Erythroblast (primary cell): ENCODE measurements around the gene ABHD4.
"Not testable (repeated sequence)": the region's sequence is repeated elsewhere in the genome, so short reads cannot be mapped to it uniquely, and the experiment has no call there.

ENCODE experiments used
- DNase-seq, 2 experiments: peaks; one replicate each; lab custom pipeline; 2025; lab: John Stamatoyannopoulos, UW
- GATA1 ChIP-seq: IDR thresholded peaks from 2 replicates; pipeline ENCODE4 v1.6.1; 2011; ENCODE audit warnings: low read depth, mild to moderate bottlenecking, control low read depth, low read length, moderate library complexity
- POLR2A ChIP-seq: IDR thresholded peaks from 2 replicates; pipeline ENCODE4 v1.6.1; 2011; ENCODE audit warnings: mild to moderate bottlenecking, low read length

ABHD4 gene

GRCh38 chr14:22598099-22598895 is at the start of gene ABHD4:
ABHD4 (plus strand) TSS chr14:22598300; CDS start chr14:22598307, 7 bp downstream.
- DNase-seq: peak; percentile 83 to 91
- TF ChIP-seq POLR2A: peak; percentile 85
- TF ChIP-seq GATA1: no peak

- DNase-seq: no peak
- TF ChIP-seq POLR2A (no peak), GATA1 (no peak)
Measured at GRCh38 chr14:22549324-22549962, 48.7 kb upstream of the ABHD4 start.

DNA sequence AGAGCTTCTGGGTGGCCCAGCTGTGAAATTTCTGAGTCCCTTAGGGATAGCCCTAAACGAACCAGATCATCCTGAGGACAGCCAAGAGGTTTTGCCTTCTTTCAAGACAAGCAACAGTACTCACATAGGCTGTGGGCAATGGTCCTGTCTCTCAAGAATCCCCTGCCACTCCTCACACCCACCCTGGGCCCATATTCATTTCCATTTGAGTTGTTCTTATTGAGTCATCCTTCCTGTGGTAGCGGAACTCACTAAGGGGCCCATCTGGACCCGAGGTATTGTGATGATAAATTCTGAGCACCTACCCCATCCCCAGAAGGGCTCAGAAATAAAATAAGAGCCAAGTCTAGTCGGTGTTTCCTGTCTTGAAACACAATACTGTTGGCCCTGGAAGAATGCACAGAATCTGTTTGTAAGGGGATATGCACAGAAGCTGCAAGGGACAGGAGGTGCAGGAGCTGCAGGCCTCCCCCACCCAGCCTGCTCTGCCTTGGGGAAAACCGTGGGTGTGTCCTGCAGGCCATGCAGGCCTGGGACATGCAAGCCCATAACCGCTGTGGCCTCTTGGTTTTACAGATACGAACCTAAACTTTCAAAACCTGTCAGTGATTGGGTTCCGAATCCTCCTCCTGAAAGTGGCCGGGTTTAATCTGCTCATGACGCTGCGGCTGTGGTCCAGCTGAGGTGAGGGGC is 48.0 kb upstream of the ABHD4 start:
- DNase-seq: no peak
- TF ChIP-seq GATA1 (no peak), POLR2A (no peak)

DNA sequence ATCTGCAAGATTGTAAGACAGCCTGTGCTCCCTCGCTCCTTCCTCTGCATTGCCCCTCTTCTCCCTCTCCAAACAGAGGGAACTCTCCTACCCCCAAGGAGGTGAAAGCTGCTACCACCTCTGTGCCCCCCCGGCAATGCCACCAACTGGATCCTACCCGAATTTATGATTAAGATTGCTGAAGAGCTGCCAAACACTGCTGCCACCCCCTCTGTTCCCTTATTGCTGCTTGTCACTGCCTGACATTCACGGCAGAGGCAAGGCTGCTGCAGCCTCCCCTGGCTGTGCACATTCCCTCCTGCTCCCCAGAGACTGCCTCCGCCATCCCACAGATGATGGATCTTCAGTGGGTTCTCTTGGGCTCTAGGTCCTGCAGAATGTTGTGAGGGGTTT is 46.5 kb upstream of the ABHD4 start:
- no peak for DNase-seq
- no peak for TF ChIP-seq GATA1

- DNase-seq: no peak
- TF ChIP-seq POLR2A (no peak), GATA1 (no peak)
Measured at GRCh38 chr14:22552001-22552826, 45.9 kb upstream of the ABHD4 start.

DNA sequence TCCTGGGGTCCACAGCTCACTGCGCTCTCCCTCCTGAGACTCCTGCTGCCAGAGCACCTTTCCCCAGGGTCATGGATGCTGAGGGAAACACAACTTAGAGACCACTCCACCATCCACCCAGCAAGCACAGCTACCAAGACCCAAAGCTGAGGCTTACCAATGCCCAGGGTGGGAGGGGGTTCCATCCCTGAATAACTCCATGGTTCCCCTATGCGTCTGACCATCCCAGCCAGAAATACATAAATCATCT is 45.3 kb upstream of the ABHD4 start:
- no peak for TF ChIP-seq POLR2A
- no peak for TF ChIP-seq GATA1
- DNase-seq: no peak

- TF ChIP-seq GATA1: no peak
- no peak for TF ChIP-seq POLR2A
- DNase-seq: no peak
Measured at GRCh38 chr14:22553445-22553844, 44.7 kb upstream of the ABHD4 start.

- not testable (repeated sequence) for DNase-seq
Measured at GRCh38 chr14:22553861-22554497, 44.1 kb upstream of the ABHD4 start.

- no peak for DNase-seq
- TF ChIP-seq GATA1 (no peak), POLR2A (no peak)
Measured at GRCh38 chr14:22554498-22555383, 43.4 kb upstream of the ABHD4 start.

DNA sequence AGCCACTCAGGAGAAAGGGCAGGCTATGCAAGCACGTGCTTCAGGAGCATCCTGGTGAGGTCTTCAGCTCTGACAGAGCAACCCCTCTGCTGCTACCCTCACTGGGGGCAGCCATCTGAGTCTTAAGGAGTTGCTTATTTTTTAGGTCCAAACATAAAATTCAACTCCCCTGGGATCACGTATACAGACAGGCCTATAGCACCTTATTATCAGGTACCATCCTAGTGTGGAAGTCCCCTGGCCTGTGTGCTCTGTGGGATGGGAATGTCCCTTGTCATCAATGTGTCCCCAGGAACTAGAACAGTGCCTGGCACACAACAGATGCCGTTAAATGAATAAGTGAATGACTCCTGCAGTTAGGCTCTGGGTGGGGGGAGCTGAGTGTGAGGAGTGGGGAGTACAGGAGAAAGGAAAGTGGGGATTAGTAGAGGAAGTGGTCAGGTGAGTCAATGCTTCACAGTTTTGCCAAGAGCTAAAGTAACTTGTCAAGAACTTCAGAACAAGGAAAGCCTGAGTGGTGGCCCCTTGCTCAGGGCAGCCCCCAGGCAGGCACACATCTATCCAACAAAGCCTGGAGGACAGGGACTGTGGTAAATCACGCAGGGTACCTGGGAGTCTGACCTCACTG is 42.6 kb upstream of the ABHD4 start:
- DNase-seq: no peak
- no peak for TF ChIP-seq POLR2A
- no peak for TF ChIP-seq GATA1

DNA sequence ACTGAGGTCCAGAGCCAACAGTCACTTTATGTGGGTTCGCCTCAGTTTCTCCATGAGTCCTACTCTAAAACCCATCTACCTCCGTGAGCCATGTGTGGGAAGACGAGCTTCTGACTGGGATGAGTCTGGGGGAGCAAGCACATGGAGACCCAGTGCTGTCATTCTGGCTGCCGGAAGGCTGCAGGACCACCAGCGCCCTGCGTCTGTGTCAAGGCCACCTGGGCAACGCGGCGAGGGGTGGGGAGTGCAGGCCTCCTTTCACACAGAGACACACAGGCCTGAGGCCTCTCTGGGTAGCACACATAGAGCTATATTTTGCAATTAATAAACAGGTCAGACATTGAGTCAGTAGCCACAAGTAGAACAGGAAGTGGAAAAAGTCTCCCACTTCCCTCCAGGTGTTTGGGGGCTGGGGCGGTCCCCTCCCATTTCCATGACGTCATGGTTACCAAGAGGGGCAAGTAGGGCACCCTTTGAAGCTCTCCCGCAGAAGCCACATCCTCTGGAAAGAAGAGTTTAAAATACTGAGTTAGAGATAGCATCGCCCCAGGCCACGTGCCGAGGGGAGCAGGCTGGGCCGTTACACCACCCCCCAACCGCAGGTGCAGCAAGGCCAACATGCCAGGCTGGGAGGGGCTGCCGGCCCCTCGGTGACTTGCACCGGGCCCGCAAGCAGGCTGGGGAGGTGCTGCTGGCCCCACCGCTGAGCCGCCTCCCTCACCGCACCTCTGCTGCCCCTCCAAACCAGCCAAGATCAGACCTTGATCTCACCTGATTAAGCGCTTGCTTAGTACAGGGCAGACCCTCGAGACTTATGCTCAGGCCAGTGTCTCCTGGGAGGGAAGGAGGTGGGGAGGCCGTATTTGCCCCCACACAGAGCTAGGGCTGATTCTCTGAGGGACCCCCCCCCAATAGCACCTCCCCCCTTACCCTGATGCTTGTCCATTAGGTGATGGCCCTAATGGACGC is 41.8 kb upstream of the ABHD4 start:
- DNase-seq: peak; percentile 53 to 56
- TF ChIP-seq GATA1: no peak
- TF ChIP-seq POLR2A: peak; percentile 11
